ENCODE measurements around the gene SURF6. TPM values are rescaled to one million over a fixed set of nuclear protein-coding genes. Genes with fewer than 3 reads are reported as not detected.
"Not testable (repeated sequence)": the region's sequence is repeated elsewhere in the genome, so short reads cannot be mapped to it uniquely, and the experiment has no call there.

SURF6 gene
- total RNA-seq, 1 experiment from 2014 or later = 56.3 TPM

DNA sequence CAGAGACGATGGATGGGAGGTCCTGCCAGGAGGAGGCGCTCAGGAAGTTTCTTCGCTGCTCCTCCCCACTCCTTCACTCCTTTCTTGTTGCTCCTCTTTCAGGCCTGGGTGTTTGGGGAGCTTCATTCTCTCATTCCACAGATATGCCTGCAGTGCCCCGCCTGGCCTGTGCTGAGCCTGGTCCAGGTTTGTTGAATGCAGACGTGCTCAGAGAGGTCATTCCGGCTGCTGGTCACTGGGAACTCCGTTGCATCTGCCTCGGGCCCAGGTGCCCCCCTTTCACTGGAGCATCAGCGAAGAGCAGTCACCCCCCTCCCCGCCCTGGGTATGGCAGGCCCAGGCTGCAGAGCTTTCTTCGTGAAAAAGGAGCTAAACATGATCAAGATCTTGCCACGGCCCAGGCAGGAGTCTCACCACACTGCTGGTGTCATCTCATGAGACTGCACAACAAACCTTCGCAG is 15.5 kb downstream of the SURF6 start:
- no peak overlapping the region for H2AFZ ChIP-seq (ENCODE audit: low read length)
- no peak overlapping the region for H4K5ac ChIP-seq (ENCODE audit: insufficient read length, low read depth, low read length)
- H4K8ac ChIP-seq (replicated peaks; ENCODE audit: insufficient read length, low read depth, low read length) = no peak overlapping the region
- H3K4me1 ChIP-seq (ENCODE audit: insufficient read depth, low read length) = no peaks in the 10 kb centered on the region; the same call in 1 of the 2 replicates
- no peaks in the 10 kb centered on the region for H4K20me1 ChIP-seq (ENCODE audit: control insufficient read depth, insufficient read depth, insufficient read length)
- H2BK12ac ChIP-seq (ENCODE audit: insufficient read length, low read depth, low read length) = no peak overlapping the region
- no peak overlapping the region for H3K23ac ChIP-seq (ENCODE audit: insufficient read length, low read depth, low read length)
- peaks cover 0 to 9% (median 4%) of the 10 kb centered on the region in 3 experiments; a peak in 4 of 7 replicates for H3K36me3 Mint-ChIP-seq (ENCODE audit: insufficient read depth in 1 of 3, low read depth in 3 of 3)
- H3K9ac ChIP-seq (ENCODE audit: extremely low read depth, insufficient read length, low read length) = no peak overlapping the region
- H3T11ph ChIP-seq (ENCODE audit: low read length) = no peak overlapping the region
- WGBS (ENCODE audit: extremely low coverage, insufficient read length, low lambda C conversion rate) = no CpG with 5 or more reads among the region's 13 CpGs
- H3K9me3 Mint-ChIP-seq = peaks cover 18 to 25% of the 10 kb centered on the region in 2 experiments
- H3K18ac ChIP-seq (ENCODE audit: insufficient read length, low read depth, low read length) = no peak overlapping the region
- no peaks in the 10 kb centered on the region for H3K79me1 ChIP-seq (ENCODE audit: insufficient read depth, low read depth, low read length, poor library complexity, severe bottlenecking)
- H4K91ac ChIP-seq (ENCODE audit: insufficient read length, low read depth, low read length) = no peak overlapping the region
- TF ChIP-seq, protein P1, sequence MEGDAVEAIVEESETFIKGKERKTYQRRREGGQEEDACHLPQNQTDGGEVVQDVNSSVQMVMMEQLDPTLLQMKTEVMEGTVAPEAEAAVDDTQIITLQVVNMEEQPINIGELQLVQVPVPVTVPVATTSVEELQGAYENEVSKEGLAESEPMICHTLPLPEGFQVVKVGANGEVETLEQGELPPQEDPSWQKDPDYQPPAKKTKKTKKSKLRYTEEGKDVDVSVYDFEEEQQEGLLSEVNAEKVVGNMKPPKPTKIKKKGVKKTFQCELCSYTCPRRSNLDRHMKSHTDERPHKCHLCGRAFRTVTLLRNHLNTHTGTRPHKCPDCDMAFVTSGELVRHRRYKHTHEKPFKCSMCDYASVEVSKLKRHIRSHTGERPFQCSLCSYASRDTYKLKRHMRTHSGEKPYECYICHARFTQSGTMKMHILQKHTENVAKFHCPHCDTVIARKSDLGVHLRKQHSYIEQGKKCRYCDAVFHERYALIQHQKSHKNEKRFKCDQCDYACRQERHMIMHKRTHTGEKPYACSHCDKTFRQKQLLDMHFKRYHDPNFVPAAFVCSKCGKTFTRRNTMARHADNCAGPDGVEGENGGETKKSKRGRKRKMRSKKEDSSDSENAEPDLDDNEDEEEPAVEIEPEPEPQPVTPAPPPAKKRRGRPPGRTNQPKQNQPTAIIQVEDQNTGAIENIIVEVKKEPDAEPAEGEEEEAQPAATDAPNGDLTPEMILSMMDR (conservative IDR thresholded peaks at IDR 0.05) = peak; percentile 43; the same call in 2 of the 3 replicates
- no peak overlapping the region for H2BK20ac ChIP-seq (ENCODE audit: low read depth, low read length, poor library complexity, severe bottlenecking)
- H2AK5ac ChIP-seq (ENCODE audit: insufficient read length, low read length) = no peak overlapping the region
- no peak overlapping the region for H3K56ac ChIP-seq (ENCODE audit: insufficient read length, low read depth, low read length)
- no peaks in the 10 kb centered on the region for H3K79me2 ChIP-seq (ENCODE audit: insufficient read depth, low read length)
- no peak overlapping the region for H2BK15ac ChIP-seq (ENCODE audit: low read depth, low read length)
- no peak overlapping the region for H3K4ac ChIP-seq (ENCODE audit: low read depth, low read length)
- peak; percentile 63 for DNase-seq
- H3K14ac ChIP-seq (ENCODE audit: insufficient read depth, low read length) = no peak overlapping the region
- peaks cover 26% of the 10 kb centered on the region for H3K27me3 Mint-ChIP-seq (ENCODE audit: low read depth)
- no peaks in the 10 kb centered on the region for H3K23me2 ChIP-seq (ENCODE audit: insufficient read length, low read depth, low read length, poor library complexity, severe bottlenecking)
- H3K27me3 ChIP-seq (ENCODE audit: insufficient read depth, low read length) = no peaks in the 10 kb centered on the region
- peaks cover 11% of the 10 kb centered on the region for H3K9me3 ChIP-seq (ENCODE audit: control insufficient read depth, low read depth, low read length)
- no peak overlapping the region for H2BK120ac ChIP-seq (ENCODE audit: low read depth, low read length, poor library complexity, severe bottlenecking)
- no peak overlapping the region for H3K4me2 ChIP-seq (ENCODE audit: insufficient read depth, insufficient read length, low read length)
- no peak overlapping the region for H2BK5ac ChIP-seq (ENCODE audit: insufficient read length, low read length)
- no peaks in the 10 kb centered on the region for H3K4me1 Mint-ChIP-seq
- H3K27ac ChIP-seq (ENCODE audit: insufficient read length, low read depth, low read length) = no peak overlapping the region
- no peak overlapping the region for H3K27ac Mint-ChIP-seq
- H3K4me3 Mint-ChIP-seq = no peak overlapping the region

DNA sequence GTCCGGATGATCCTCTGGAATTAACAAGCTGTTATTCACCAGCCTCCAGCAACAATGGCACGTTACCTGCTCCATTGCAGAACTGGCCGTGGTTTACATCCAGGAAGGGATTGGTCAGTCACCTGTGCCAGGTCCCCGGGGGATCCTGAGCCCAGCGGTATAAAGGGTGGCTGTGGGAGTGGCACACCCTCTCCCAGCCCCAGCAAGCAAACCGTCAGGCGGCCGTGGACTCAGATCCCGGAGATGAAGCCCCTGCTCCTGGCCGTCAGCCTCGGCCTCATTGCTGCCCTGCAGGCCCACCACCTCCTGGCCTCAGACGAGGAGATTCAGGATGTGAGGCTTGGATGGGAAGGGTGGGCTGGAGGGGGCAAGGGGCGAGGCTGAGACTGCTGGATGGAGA is 18.4 kb downstream of the SURF6 start:
- not testable (repeated sequence) for H3K23me2 ChIP-seq (ENCODE audit: insufficient read length, low read depth, low read length, poor library complexity, severe bottlenecking); H3K14ac ChIP-seq (ENCODE audit: insufficient read depth, low read length); H3K9ac ChIP-seq (ENCODE audit: extremely low read depth, insufficient read length, low read length); H4K8ac ChIP-seq (replicated peaks; ENCODE audit: insufficient read length, low read depth, low read length); H4K20me1 ChIP-seq (ENCODE audit: control insufficient read depth, insufficient read depth, insufficient read length); H3K18ac ChIP-seq (ENCODE audit: insufficient read length, low read depth, low read length); H4K5ac ChIP-seq (ENCODE audit: insufficient read length, low read depth, low read length); H2BK120ac ChIP-seq (ENCODE audit: low read depth, low read length, poor library complexity, severe bottlenecking); H3T11ph ChIP-seq (ENCODE audit: low read length); H3K79me1 ChIP-seq (ENCODE audit: insufficient read depth, low read depth, low read length, poor library complexity, severe bottlenecking); H2BK20ac ChIP-seq (ENCODE audit: low read depth, low read length, poor library complexity, severe bottlenecking); H2AK5ac ChIP-seq (ENCODE audit: insufficient read length, low read length); H2BK12ac ChIP-seq (ENCODE audit: insufficient read length, low read depth, low read length); DNase-seq; H3K27me3 ChIP-seq (ENCODE audit: insufficient read depth, low read length); H3K27ac ChIP-seq (ENCODE audit: insufficient read length, low read depth, low read length); H3K4me1 ChIP-seq (ENCODE audit: insufficient read depth, low read length); H3K9me3 Mint-ChIP-seq; H3K56ac ChIP-seq (ENCODE audit: insufficient read length, low read depth, low read length); H3K4ac ChIP-seq (ENCODE audit: low read depth, low read length); H3K4me2 ChIP-seq (ENCODE audit: insufficient read depth, insufficient read length, low read length); H3K4me1 Mint-ChIP-seq; H3K27ac Mint-ChIP-seq; H4K91ac ChIP-seq (ENCODE audit: insufficient read length, low read depth, low read length); H3K79me2 ChIP-seq (ENCODE audit: insufficient read depth, low read length); H2BK5ac ChIP-seq (ENCODE audit: insufficient read length, low read length); H3K4me3 Mint-ChIP-seq; H2BK15ac ChIP-seq (ENCODE audit: low read depth, low read length); H2AFZ ChIP-seq (ENCODE audit: low read length); H3K36me3 Mint-ChIP-seq (ENCODE audit: insufficient read depth in 1 of 3, low read depth in 3 of 3); H3K9me3 ChIP-seq (ENCODE audit: control insufficient read depth, low read depth, low read length); H3K23ac ChIP-seq (ENCODE audit: insufficient read length, low read depth, low read length)
- peaks cover 13% of the 10 kb centered on the region; the same call in 1 of the 2 replicates for H3K27me3 Mint-ChIP-seq (ENCODE audit: low read depth)
- WGBS (ENCODE audit: extremely low coverage, insufficient read length, low lambda C conversion rate) = no CpG with 5 or more reads among the region's 13 CpGs

All from H9 (cell line).